Coronary artery (tissue), 2 donors: ENCODE results near the gene PCK1.

ENCODE experiments used
- DNase-seq: peaks from one replicate; pipeline ENCODE4 v3.0.0-alpha.2; 2017; ENCODE audit warnings: low spot score
- H3K27ac ChIP-seq, 2 donors: fragments of 200-600 bp; sonication (generic); one replicate each; pipeline ENCODE4 v1.5.1; 2016 to 2019
- H3K4me3 ChIP-seq: fragments of 200-600 bp; sonication (generic); 2 replicates; pipeline ENCODE4 v1.5.1; 2016; ENCODE audit warnings: mild to moderate bottlenecking, moderate library complexity
- CTCF ChIP-seq: fragments of 200-600 bp; sonication (generic); IDR thresholded peaks from one replicate; pipeline ENCODE4 v1.5.1; 2019; ENCODE audit warnings: antibody characterized with exemption

Gene PCK1

GRCh38 chr20:57556980-57557274, 4.0 kb upstream of the PCK1 start:
- H3K4me3 ChIP-seq, result no peak overlapping the region
- DNase-seq, result no peak
- H3K27ac ChIP-seq, result no peak overlapping the region
- no peak for TF ChIP-seq CTCF

- H3K27ac ChIP-seq, result no peak overlapping the region
- TF ChIP-seq CTCF, result no peak
- no peak for DNase-seq
- H3K4me3 ChIP-seq, result no peak overlapping the region
Measured at GRCh38 chr20:57557926-57558613, 2.8 kb upstream of the PCK1 start.

GRCh38 chr20:57558614-57559288, 2.2 kb upstream of the PCK1 start:
- TF ChIP-seq CTCF, result no peak
- Histone ChIP-seq H3K27ac (no peak overlapping the region), H3K4me3 (no peak overlapping the region)
- DNase-seq, result no peak

GRCh38 chr20:57559289-57559634, 1.6 kb upstream of the PCK1 start:
- Histone ChIP-seq H3K4me3 (no peak overlapping the region), H3K27ac (no peak overlapping the region)
- TF ChIP-seq CTCF, result no peak
- DNase-seq, result no peak

GRCh38 chr20:57559658-57560553, 1.0 kb upstream of the PCK1 start:
- DNase-seq, result no peak
- no peak for TF ChIP-seq CTCF
- Histone ChIP-seq H3K4me3 (no peak overlapping the region), H3K27ac (no peak overlapping the region)

GRCh38 chr20:57561356-57562279, 708 bp downstream of the PCK1 start:
- Histone ChIP-seq H3K4me3 (no peak overlapping the region), H3K27ac (no peak overlapping the region)
- no peak for DNase-seq
- TF ChIP-seq CTCF, result no peak
